NCI-H2196 treated with DMSO at 0.1 percent for 48 hours (cell line): Measurements from ENCODE around the gene RPL38.
"Not testable (repeated sequence)": the region's sequence is repeated elsewhere in the genome, so short reads cannot be mapped to it uniquely, and the experiment has no call there.

Experiments
- DNase-seq: peaks from one replicate; lab custom pipeline; 2025; ENCODE audit not compliant: unreplicated experiment; lab: John Stamatoyannopoulos, UW

Gene RPL38

GRCh38 chr17:74183411-74183810 is 20.1 kb upstream of the RPL38 start:
- no peak for DNase-seq

- DNase-seq = no peak
Measured at GRCh38 chr17:74185571-74186185, 17.8 kb upstream of the RPL38 start.

GRCh38 chr17:74186498-74186897 is 17.0 kb upstream of the RPL38 start:
- DNase-seq = no peak

GRCh38 chr17:74187761-74188160 is 15.7 kb upstream of the RPL38 start:
- DNase-seq = no peak

- DNase-seq = not testable (repeated sequence)
Measured at GRCh38 chr17:74188687-74189086, 14.8 kb upstream of the RPL38 start.

- DNase-seq = peak; percentile 69
Measured at GRCh38 chr17:74190154-74190553, 13.3 kb upstream of the RPL38 start.

- DNase-seq = no peak
Measured at GRCh38 chr17:74190807-74191406, 12.6 kb upstream of the RPL38 start.

GRCh38 chr17:74192950-74193781 is 10.3 kb upstream of the RPL38 start:
- peak; percentile 94 for DNase-seq

- no peak for DNase-seq
Measured at GRCh38 chr17:74194682-74195081, 8.8 kb upstream of the RPL38 start.

- DNase-seq = no peak
Measured at GRCh38 chr17:74196541-74197317, 6.7 kb upstream of the RPL38 start.

GRCh38 chr17:74197801-74198200 is 5.7 kb upstream of the RPL38 start:
- DNase-seq = no peak

- no peak for DNase-seq
Measured at GRCh38 chr17:74198694-74199093, 4.8 kb upstream of the RPL38 start.

- DNase-seq = no peak
Measured at GRCh38 chr17:74199306-74200092, 4.0 kb upstream of the RPL38 start.

GRCh38 chr17:74200112-74200511 is 3.4 kb upstream of the RPL38 start:
- no peak for DNase-seq

GRCh38 chr17:74201250-74201649 is 2.2 kb upstream of the RPL38 start:
- no peak for DNase-seq

GRCh38 chr17:74201948-74202347 is 1.5 kb upstream of the RPL38 start:
- DNase-seq = no peak

- DNase-seq = no peak
Measured at GRCh38 chr17:74202938-74203337, 540 bp upstream of the RPL38 start.

GRCh38 chr17:74204474-74204873 is 996 bp downstream of the RPL38 start:
- no peak for DNase-seq

GRCh38 chr17:74205274-74205673 is 1.8 kb downstream of the RPL38 start:
- DNase-seq = no peak

- no peak for DNase-seq
Measured at GRCh38 chr17:74206332-74206818, 2.9 kb downstream of the RPL38 start.
